Prostate gland (tissue), 2 donors: ENCODE results near the gene PMFBP1. TPM values are rescaled to one million over a fixed set of nuclear protein-coding genes. Genes with fewer than 3 reads are reported as not detected.
A peak's percentile ranks its signal among the peaks of the same experiment; 100 is the strongest.

Experiments
- DNase-seq: peaks from one replicate; pipeline ENCODE4 v3.0.0-alpha.2; 2019; ENCODE audit warnings: low spot score
- H3K27ac ChIP-seq, 2 donors: fragments of 200-600 bp; sonication (generic); 2 replicates each; pipeline ENCODE4 v1.5.1; 2017 to 2019
- H3K27me3 ChIP-seq: fragments of 200-600 bp; sonication (generic); replicated peaks from 2 replicates; pipeline ENCODE4 v1.5.1; 2019; ENCODE audit not compliant: insufficient read depth
- H3K36me3 ChIP-seq, 2 donors: fragments of 200-600 bp; sonication (generic); 1 replicate in 1 of 2; 2 replicates in 1 of 2; pipeline versions ENCODE4 v1.5.1 to v1.8.1; 2017 to 2019
- H3K4me1 ChIP-seq: fragments of 200-600 bp; sonication (generic); replicated peaks from 2 replicates; pipeline ENCODE4 v1.5.1; 2019
- H3K4me3 ChIP-seq, 2 donors: fragments of 200-600 bp; sonication (generic); 2 replicates each; pipeline ENCODE4 v1.5.1; 2017 to 2019
- H3K9me3 ChIP-seq: fragments of 200-600 bp; sonication (generic); 2 replicates; pipeline ENCODE4 v1.5.1; 2017
- CTCF ChIP-seq, 4 experiments: fragments of 200-600 bp in 2 of 4; fragments of 450-650 bp in 2 of 4; sonication (generic) in 2 of 4; IDR thresholded peaks; 1 replicate in 3 of 4; 2 replicates in 1 of 4; pipeline ENCODE4 v1.5.1; 2016 to 2019; ENCODE audit warnings: antibody characterized with exemption in 4 of 4, mild to moderate bottlenecking in 2 of 4, moderate library complexity in 2 of 4
- POLR2A ChIP-seq: fragments of 450-650 bp; IDR thresholded peaks from one replicate; pipeline ENCODE4 v1.6.1; 2016; ENCODE audit warnings: antibody characterized with exemption, mild to moderate bottlenecking
- POLR2AphosphoS5 ChIP-seq: sonication (generic); formaldehyde crosslinking; IDR thresholded peaks from one replicate; pipeline ENCODE4 v1.6.1; 2017; ENCODE audit warnings: antibody characterized with exemption
- WGBS: methylation state at CpG from one replicate; pipeline ENCODE4 v1.1.5; 2018; 5-methylcytosine and 5-hydroxymethylcytosine counted together
- intact Hi-C: fragments of 100-400 bp; cut with DNase I; formaldehyde crosslinking; loops from one replicate; pipeline ENCODE4 v1.14.2; 2022
- total RNA-seq, 2 donors: library from RNA; depleted of rRNA; stranded (reverse); fragments of >200 nt; gene quantifications; one replicate each; pipeline ENCODE4 v1.1.0, GENCODE V29; 2016

Gene PMFBP1
- total RNA-seq, 2 donors from 2014 or later, result 1.7 to 5.2 TPM

GRCh38 chr16:72093448-72094265, 78.3 kb downstream of the PMFBP1 start, which contains the start of the genes DHX38 and TXNL4B:
DHX38 (plus strand) TSS chr16:72093847; CDS start chr16:72096158, 2,311 bp downstream.
TXNL4B (minus strand) TSS chr16:72093620; CDS start chr16:72090749, 2,871 bp downstream.
- TF ChIP-seq POLR2AphosphoS5, result peak; percentile 98
- TF ChIP-seq CTCF (IDR thresholded peaks at IDR 0.05), result peak in 1 of 4 experiments; percentile 30
- TF ChIP-seq POLR2A, result peak; percentile 81
- intact Hi-C loops, result loop anchor here (2.0 to 10.0 kb wide), 2 partner anchors 85 to 289 kb away; partner anchors contain the start of genes AP1G1 and DHODH
- WGBS, result under 1% methylated on average over 40 of the region's 43 CpGs
- peak; percentile 97 for DNase-seq
- Histone ChIP-seq H3K4me3 (peak within 1 kb of the TSS; percentile 76 to 78), H3K27me3 (no peaks in the 10 kb centered on the region), H3K9me3 (no peaks in the 10 kb centered on the region), H3K27ac (peak within 1 kb of the TSS; percentile 83), H3K36me3 (no peaks in the 10 kb centered on the region), H3K4me1 (peaks cover 8% of the 10 kb centered on the region)

- Histone ChIP-seq H3K9me3 (no peaks in the 10 kb centered on the region), H3K4me3 (peak overlapping the region; percentile 76 to 78), H3K4me1 (peaks cover 8% of the 10 kb centered on the region), H3K36me3 (no peaks in the 10 kb centered on the region), H3K27ac (peak overlapping the region; percentile 78 to 83), H3K27me3 (no peaks in the 10 kb centered on the region)
- intact Hi-C loops, result loop anchor here (10.0 kb wide), 1 partner anchor 288 kb away; the partner anchor contains the start of gene AP1G1
- DNase-seq, result no peak
- under 1% methylated on average over 22 of the region's 22 CpGs for WGBS
- TF ChIP-seq POLR2A (no peak), CTCF (IDR thresholded peaks at IDR 0.05) (no peak), POLR2AphosphoS5 (no peak)
Observed at GRCh38 chr16:72092832-72093447, 79.0 kb downstream of the PMFBP1 start.

- Histone ChIP-seq H3K4me3 (no peak overlapping the region), H3K9me3 (no peaks in the 10 kb centered on the region), H3K36me3 (no peaks in the 10 kb centered on the region), H3K4me1 (peaks cover 8% of the 10 kb centered on the region), H3K27me3 (no peaks in the 10 kb centered on the region), H3K27ac (no peak overlapping the region)
- WGBS, result 79% methylated on average over 3 of the region's 3 CpGs
- intact Hi-C loops, result loop anchor here (10.0 kb wide), 1 partner anchor 286 kb away; the partner anchor contains the start of gene AP1G1
- TF ChIP-seq POLR2A (no peak), POLR2AphosphoS5 (no peak), CTCF (IDR thresholded peaks at IDR 0.05) (no peak)
- no peak for DNase-seq
Observed at GRCh38 chr16:72091217-72091616, 80.7 kb downstream of the PMFBP1 start.

GRCh38 chr16:72085002-72085401, 87.0 kb downstream of the PMFBP1 start:
- no peaks in the 10 kb centered on the region for H3K27me3 ChIP-seq
- peaks cover 0 to 7% of the 10 kb centered on the region in 2 donors for H3K36me3 ChIP-seq
- H3K4me1 ChIP-seq, result no peaks in the 10 kb centered on the region
- WGBS, result 90% methylated on average over 2 of the region's 2 CpGs
- H3K27ac ChIP-seq, result no peak overlapping the region
- TF ChIP-seq POLR2AphosphoS5, result no peak
- TF ChIP-seq CTCF (IDR thresholded peaks at IDR 0.05), result no peak
- no peak for TF ChIP-seq POLR2A
- H3K9me3 ChIP-seq, result no peaks in the 10 kb centered on the region
- no peak for DNase-seq
- intact Hi-C loops, result no loop called here
- H3K4me3 ChIP-seq, result no peak overlapping the region
